Left lobe of liver (tissue), 2 donors: ENCODE data around the gene PLAC8. TPM values are rescaled to one million over a fixed set of nuclear protein-coding genes. Genes with fewer than 3 reads are reported as not detected.
A peak's percentile ranks its signal among the peaks of the same experiment; 100 is the strongest.
"Not testable (repeated sequence)": the region's sequence is repeated elsewhere in the genome, so short reads cannot be mapped to it uniquely, and the experiment has no call there.

ENCODE experiments used
- ATAC-seq: fragments of 200-7000 bp; cut with Tn5 transposase; one replicate; pipeline ENCODE4 v1.9.1; 2020; ENCODE audit warnings: mild to moderate bottlenecking, moderate library complexity
- DNase-seq: peaks from one replicate; pipeline ENCODE4 v3.0.0-alpha.2; 2020; ENCODE audit warnings: low spot score
- total RNA-seq: library from RNA; stranded (reverse); gene quantifications from one replicate; pipeline ENCODE4 v1.2.1, GENCODE V29; 2021
- donor health status: DM: no; HTN: no; CAD: no; lungs with moderate emphysema.
- donor health status: DM: no; HTN: yes; CAD: no.

Gene PLAC8
- total RNA-seq, 1 donor from 2014 or later: 6.8 TPM

DNA sequence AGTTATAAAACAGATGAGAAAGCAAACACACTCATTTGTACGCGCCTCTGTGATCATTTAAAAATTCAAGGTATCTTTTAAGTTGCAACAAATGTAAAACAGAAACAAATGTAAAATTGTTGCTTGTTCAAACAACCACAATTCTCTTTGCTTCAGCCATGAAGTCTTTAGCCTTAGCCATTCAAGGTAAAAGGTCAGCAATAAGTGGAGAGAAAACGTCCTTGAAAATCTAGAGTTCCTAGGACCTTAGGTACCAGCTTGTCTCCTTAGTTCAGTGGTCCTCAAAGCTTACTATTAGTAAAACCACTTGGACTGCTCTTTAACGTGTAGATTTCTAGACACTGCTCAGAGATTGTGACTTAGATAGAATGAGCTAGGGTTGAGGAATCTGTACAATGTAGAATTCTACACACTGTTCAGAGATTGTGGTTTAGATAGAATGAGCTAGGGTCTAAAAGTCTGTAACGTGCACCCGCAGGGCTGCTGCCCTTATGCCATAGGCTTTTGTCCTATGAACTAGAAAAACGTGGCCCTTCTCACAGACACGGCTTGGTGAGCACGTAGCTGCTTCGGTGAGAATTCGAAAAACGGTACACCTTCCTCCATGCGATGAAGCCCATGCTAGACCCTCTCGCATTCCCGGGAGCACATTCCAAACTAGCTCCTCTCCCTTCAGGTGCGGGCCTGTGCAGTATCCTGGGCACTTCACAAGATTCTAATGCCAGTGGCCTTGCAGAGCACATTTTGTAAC lies 1.7 kb downstream of the PLAC8 start:
- no peak for DNase-seq
- ATAC-seq: no peak

DNA sequence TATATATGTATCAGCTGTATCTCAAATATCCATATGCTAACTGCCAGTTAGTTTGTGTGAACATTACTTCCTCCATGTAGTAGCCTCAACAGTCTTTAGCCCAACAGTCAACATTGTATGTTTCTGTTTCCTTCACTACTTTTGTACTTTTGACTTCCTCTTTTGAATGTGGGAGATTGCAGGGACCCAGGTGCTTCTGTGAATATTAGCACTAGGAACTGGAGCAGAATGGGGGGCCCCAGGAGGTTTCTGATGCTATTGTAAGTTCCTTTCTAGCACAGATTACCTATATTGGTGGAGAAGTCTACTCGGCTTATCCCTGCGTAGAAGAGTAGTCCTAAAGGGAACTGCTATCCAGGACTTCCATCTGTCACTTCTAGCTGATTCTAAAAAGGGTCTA lies 2.3 kb downstream of the PLAC8 start:
- ATAC-seq (no peak), DNase-seq (no peak)

DNA sequence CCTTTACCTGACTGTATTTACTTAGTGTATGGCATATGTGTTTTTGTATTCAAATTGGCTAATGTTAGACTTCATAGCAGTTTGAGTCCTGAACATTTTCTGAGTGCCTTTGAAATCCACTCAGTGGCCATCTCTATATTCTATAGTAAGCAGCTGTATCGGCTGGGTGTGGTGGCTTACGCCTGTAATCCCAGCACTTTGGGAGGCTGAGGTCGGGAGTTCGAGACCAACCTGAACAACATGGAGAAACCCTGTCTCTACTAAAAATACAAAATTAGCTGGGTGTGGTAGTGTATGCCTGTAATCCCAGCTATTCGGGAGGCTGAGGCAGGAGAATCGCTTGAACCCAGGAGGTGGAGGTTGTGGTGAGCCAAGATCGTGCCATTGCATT lies 2.8 kb downstream of the PLAC8 start:
- DNase-seq: not testable (repeated sequence)

DNA sequence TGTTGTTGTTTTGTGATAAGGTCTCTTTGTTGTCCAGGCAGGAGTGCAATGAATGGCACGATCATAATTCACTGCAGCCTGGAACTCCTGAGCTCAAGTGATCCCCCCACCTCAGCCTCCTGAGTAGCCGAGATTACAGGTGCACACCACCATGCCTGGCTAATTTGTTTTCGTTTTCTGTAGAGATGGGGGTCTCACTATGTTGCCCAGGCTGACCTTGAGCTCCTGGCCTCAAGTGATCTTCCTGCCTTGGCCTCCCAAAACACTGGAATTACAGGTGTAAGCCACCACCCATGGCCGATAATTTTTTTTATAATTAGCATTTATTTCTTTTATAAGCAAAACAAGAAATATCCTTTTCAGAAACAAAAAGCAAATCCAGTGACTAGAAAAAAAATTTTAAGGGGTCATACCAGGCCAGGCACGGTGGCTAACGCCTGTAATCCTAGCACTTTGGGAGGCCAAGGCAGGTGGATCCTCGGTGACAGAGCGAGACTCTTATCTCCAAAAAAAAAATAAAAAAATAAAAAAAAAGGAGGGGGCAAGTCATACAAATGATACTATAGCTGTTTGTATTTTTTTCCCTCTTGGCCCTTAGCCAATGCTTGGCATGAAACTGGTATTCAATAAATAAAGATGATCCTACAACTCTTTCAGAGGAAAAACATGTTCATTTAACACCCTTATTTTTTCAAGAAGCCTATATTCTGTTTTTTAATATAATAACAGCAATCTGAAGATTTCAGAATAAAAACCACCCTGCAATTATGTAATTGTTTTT lies 3.4 kb downstream of the PLAC8 start:
- no peak for DNase-seq
- no peak for ATAC-seq

More for the DNA sequence above, 2.8 kb downstream of the PLAC8 start:
- not testable (repeated sequence) for ATAC-seq

DNA sequence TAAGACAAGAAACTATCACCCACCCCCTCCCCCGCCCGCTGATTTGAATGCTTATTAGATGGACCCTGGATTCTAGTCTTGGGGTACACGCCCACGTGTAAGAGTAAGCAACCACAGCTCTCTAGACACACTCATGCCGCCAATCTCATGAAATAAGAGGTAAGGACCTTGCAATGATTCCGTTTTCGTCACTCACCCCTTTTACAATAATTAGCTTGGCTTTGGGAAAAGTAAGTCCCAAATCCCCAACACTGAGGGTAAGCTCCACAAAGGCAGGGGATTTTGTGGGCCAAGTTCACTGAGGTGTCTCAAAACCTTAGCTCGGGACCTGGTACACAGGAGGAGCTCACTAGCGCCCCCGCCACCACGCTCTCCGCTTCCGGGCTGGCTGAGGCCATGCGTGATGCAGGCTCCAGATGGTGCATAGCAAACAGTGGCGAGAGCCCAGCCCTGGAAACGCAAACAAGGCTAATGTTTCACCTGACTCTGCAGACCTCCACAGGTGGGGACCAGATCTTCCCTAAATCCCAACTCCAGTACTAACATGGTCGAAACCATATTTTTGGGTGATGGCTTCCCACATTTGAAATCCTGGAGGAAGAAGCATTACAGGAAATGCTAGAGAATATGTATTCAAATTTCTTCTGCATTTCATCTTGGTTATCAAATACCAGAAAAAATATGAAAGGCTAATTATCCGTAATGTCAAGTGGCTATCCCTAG lies 4.1 kb downstream of the PLAC8 start:
- peak; percentile 86 for DNase-seq
- ATAC-seq: peak; percentile 96

DNA sequence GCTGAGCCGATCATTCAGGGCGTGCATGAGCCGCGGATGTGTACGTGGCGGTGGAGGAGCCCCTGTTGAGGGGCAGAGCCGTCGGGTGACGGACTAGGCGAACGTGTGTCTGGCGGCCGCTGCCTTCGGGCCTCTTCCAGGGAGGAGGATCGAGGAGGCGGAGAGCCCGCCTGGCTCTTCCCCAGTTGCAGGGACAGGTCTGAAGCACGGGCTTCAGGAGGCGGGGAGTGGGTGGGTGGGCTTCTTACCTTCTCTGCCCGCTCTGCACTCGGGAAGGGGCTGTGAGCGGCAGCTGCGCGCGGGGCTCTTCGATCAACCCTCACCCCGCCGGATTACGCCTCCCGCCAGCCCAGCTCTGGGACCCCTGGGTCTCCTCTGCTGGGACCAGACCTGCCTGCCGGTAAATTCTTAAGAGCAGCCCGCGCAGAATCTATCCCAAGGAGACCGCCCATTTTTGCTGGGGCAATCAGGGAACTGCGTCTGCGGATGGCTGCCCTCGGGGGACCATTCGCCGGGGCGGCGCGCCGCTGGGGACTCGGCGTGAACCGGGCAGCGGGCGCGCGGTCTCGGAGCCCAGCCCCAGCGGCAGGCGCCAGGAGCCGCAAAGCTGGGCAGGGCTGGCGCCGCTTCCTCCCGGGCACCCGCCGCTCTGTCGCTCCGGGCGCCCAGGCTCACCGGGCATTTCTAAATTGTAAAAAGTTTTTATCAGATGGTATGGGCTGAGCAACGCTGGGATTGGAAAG lies 4.9 kb downstream of the PLAC8 start:
- ATAC-seq: peak; percentile 82
- peak; percentile 55 for DNase-seq

DNA sequence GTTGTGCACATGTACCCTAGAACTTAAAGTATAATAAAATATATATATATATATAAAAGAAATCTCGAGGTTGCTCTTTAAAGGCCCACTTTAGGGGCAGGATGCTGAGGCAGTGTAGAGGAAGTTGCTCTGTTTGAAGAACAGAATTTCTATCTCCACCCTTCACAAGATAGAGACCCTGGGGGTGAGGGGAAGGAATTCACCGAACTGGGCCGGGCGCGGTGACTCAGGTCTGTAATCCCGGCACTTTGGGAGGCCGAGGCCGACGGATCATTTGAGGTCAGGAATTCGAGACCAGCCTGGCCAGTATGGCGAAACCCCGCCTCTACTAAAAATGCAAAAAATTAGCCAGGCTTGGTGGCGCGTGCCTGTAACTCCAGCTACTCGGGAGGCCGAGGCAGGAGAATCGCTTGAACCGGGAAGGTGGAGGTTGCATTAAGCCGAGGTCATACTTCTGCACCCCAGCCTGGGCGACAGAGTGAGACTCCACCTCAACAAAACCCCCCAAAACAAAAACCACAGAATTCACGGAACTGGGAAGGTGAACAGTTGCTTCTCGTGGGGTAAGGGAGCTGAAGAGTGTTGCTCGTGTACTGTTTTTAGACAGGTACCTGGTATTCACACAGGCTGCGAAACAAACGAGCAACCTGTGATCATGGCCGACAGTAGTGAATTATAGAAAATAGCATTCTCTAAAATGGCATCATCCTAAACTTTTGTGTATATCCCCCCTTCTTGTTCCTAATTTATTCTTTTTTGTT lies 6.2 kb downstream of the PLAC8 start:
- ATAC-seq (no peak), DNase-seq (no peak)

DNA sequence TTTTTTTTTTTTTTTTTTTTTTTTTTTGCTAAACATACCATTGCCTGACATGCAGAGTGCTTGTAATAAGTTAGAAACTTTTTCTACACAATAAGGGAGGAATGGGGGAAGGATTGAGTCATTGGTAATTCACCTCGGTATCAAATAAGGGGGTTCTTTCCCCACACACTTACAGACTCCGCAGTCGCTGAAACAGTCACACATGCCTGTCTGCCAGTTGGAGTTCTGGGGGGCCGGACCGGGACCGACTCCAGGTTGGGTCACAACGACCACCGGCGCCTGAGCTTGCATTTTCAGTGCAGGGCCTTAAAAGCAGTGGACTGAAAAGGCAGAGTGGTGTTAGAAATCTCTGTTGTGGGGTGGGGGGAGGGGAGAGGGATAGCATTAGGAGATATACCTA lies 6.9 kb downstream of the PLAC8 start:
- DNase-seq: no peak
- ATAC-seq: no peak

DNA sequence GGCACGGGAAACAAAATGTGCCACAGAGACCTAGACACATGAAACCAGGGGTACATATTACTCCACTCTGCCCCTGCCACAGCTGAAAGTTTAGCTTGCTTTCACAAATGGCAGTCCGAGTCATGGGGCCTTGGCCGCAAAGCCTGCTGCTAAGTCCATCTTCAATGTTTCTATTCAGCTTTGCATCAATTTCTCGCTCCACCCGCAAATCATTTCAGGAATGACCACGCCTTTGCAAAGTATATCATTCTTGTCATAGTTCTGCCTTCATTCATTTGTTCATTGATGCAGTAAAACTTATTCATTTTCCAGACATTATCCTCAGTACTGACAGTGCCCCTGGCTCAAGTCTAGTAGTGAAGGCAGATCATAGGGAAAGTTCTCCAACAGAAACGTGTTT lies 9.5 kb downstream of the PLAC8 start:
- no peak for DNase-seq
- ATAC-seq: no peak

DNA sequence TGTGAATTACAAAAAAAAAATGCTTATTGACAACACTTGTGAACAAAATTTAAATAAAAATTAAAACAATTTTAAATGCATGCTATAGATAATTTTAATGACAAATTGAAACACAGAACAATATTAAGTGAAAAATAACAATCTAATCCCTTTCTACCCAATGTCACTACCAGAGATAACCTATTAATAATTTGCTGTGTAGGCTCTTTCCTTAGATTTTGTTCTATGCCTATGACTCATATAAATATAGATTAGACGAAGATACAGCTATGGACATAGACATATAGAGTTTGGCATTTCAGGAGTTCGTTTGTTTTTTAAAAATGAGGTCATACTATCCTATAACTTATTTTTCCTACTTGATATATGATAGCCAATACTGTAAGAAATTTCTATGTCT lies 18.1 kb downstream of the PLAC8 start:
- no peak for DNase-seq
- no peak for ATAC-seq

DNA sequence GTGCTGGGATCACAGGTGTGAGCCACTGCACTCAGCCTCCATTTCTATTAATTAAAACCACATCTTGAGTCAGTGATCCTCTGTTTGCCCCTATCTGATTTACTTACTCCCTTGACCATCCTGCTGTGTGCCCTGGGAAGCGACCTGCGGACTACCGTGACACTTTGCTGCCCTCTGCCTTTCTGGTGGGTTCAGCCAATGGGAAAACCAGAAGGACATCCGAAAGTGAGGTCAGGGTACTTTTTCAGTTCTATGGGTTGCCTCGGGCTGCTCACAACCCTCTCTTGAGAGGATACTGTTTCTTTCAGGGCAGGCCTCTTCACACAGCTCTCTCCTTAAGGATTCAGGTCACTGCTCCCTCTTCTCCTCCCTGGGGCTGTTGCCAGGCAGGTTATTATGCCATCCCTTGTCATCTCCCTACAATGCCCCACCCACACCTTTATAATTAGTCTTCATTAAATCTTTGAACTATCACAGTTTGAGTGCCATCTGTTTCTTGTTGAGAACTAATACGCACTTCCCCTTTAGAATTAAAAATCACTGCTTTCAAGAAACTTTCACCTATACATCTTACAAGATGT lies 21.4 kb downstream of the PLAC8 start:
- ATAC-seq (no peak), DNase-seq (no peak)

DNA sequence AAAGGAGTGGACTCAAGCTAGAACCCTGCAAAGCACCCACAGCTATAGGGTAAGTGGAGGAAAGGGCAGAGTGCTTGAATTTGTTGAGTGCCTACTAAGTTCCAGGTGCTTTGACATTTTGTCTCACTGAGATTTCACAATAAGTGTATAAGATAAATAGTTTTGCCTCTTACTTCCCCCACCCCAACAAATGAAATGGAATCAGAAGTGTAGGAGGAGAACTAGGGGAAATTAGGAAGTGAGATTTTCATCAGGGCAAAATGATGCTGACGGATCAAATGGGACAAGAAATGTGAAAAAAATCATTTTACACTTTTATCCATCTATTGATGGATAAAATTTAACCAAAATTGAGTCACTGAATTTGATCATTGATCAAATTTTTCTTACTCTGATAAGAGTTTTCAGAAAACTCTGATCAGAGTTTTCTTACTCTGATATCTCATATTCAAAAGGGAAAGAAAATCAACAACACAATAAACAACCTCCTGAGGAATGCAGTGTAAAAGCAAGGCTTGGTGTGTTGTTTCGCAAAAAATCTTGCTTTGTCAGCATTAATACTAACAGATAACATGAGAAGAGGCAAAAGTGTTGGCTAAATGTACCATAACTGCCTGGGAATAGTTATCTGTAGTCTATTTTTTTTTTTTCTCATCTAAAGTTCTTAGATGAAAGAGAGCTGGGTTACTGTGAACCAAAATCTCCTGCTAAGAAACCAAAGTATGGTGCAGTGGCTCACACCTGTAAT lies 24.9 kb downstream of the PLAC8 start:
- ATAC-seq (no peak), DNase-seq (no peak)

DNA sequence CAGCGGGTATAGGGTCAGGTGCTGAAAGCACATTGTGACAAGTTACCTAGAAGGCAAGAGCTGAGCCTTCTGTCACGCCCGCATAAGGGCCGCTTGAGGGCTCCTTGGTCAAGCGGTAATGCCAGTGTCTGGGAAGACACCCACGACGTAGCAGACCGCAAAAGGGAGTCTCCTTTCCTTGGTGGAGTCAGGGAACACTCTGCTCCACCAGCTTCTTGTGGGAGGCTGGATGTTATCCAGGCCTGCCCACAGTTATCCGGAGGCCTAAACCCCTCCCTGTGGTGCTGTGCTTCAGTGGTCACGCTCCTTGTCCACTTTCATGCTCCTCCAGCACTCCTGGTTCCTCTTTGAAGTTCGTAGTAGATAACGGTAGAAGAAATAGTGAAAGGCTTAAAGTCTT lies 29.6 kb downstream of the PLAC8 start:
- not testable (repeated sequence) for ATAC-seq, DNase-seq

DNA sequence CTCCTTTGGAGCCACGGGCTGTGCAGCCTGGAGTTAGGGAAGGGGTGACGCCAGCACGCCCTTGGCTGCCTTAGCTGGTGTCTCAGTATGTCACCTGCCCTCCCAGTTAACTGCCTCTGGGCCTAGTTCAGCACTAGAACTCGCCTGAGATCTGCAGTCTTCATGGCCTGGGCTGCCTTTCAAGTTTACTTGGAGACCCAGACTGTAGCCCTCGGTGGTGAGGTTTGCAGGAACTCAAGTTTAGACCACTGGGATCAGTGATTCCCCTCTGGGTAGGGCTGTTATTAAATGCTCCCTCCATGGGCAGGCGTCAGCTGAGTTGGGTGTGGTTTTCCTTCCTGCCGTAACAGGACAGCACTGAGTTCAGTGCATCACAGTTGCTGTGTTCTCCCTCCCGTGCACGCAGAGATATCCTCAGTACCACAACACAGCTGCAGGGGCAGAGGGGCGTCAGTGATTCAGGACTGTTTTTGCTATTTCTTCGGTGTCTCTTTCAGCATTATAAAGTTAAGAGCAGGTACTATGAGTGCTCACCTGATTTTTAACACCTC lies 30.5 kb downstream of the PLAC8 start:
- DNase-seq (no peak), ATAC-seq (peak; percentile 62)

DNA sequence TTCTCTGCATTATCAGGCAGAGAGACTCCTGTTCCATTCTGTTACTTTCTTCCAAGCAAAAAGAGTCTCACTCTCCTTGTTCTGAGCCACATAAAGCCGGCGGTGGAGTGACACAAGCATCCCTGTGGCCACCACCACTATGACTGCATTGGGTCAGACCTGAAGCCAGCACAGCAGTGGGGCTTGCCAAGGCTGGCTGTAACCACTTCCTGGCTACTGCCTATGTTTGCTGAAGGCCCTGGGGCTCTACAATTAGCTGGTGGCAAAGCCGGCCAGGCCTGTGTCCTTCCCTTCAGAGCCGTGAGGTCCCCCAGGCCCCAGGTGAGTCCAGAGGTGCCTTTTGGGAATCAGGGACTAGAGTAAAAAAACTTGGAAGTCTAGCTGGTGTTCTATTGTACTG lies 31.8 kb downstream of the PLAC8 start:
- no peak for DNase-seq
- peak; percentile 33 for ATAC-seq

DNA sequence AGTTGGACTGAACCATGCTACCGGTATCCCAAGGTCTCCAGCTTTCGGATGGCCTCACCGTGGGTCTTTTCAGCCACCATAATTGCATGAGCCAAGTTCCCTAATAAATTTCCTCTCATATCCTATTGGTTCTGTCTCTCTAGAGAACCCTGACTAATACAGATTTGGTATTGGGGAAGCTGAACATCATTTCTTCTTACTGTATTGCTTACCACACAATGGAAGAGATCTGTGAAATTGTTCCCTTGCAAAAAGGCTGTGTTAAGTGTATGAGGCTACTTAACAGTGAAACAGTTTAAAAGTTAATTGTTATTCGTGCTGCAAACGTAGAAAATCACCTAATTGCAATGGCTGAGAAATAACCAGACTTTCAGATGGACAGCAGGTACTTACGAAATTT lies 34.0 kb downstream of the PLAC8 start:
- DNase-seq: no peak
- no peak for ATAC-seq

DNA sequence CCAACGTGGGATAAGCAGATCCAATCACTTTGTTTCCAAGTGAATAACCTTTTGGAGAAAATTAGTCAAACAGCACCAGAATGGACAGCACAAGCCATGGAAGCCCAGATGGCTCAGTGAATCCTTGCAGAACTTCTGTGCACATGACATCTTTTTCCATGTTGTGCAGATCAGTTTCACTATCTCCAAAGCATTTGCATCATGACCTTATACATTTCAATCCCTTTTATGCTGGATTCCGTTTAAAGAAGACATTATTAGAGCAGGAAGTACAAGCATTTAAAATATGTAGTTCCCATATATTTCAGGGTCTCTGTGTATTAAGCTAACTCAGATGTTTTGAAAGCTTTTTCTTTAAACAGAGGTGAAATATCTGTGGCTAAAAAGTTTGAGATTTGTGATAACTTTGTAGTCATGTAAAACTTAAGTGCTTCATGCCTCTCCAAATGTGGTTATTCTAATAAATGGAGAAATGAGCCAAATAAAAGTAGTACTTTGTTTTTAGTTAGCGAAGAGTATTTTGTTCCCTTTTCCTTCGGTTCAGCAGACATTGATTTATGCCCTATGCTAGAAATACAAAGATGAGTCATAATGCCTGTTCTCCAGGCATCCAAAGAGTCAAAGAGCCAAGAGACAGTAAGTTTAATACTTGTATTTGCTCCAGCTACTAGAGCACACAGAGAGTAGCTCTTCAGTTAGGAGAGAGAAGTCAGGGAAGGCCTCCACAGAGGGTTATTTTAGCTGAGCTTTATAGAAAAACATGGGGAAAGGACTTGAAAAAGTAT lies 39.0 kb downstream of the PLAC8 start:
- DNase-seq: no peak
- ATAC-seq: no peak

DNA sequence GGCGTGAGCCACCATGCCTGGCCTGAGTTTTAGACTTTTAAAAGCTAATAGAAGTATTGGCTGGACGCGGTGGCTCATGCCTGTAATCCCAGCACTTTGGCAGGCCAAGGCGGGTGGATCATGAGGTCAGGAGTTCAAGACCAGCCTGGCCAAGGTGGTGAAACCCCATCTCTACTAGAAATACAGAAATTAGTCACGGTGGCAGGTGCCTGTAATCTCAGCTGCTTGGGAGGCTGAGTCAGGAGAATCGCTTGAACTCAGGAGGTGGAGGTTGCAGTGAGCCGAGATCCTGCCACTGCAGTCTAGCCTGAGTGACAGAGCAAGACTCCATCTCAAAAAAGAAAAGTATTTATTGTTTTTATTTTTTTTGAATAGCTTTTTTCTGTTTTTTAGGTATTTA lies 39.7 kb downstream of the PLAC8 start:
- ATAC-seq: not testable (repeated sequence)

More for the DNA sequence above, 39.7 kb downstream of the PLAC8 start:
- DNase-seq: not testable (repeated sequence)
